Memory B cell (primary cell): ENCODE data around the gene MRPS30.
"Not testable (repeated sequence)": the region's sequence is repeated elsewhere in the genome, so short reads cannot be mapped to it uniquely, and the experiment has no call there.

Experiments used
- ATAC-seq: fragments of 150-1000 bp; cut with Tn5 transposase; 2 replicates; pipeline ENCODE4 v1.10.0; 2021; ENCODE audit warnings: low read depth, mild to moderate bottlenecking, moderate library complexity
- DNase-seq, 2 donors: peaks; one replicate each; pipeline ENCODE4 v3.0.0; 2022; ENCODE audit warnings: low spot score in 2 of 2
- H3K27ac Mint-ChIP-seq: one replicate; pipeline ENCODE4 v1.8.0; 2022; ENCODE audit warnings: mild to moderate bottlenecking, moderate library complexity, mixed read lengths
- H3K27me3 Mint-ChIP-seq: one replicate; pipeline ENCODE4 v1.8.0; 2022; ENCODE audit warnings: mixed read lengths
- H3K36me3 Mint-ChIP-seq: one replicate; pipeline ENCODE4 v1.8.0; 2022; ENCODE audit warnings: mild to moderate bottlenecking, mixed read lengths
- H3K4me1 Mint-ChIP-seq: one replicate; pipeline ENCODE4 v1.8.0; 2022; ENCODE audit warnings: mixed read lengths
- H3K4me3 Mint-ChIP-seq: one replicate; pipeline ENCODE4 v1.8.0; 2022; ENCODE audit warnings: mild to moderate bottlenecking, moderate library complexity, mixed read lengths
- H3K9me3 Mint-ChIP-seq: one replicate; pipeline ENCODE4 v1.8.0; 2022; ENCODE audit warnings: mixed read lengths

The MRPS30 gene

GRCh38 chr5:44797841-44798240 is 10.9 kb upstream of the MRPS30 start:
- Mint-ChIP-seq H3K27ac (no peak overlapping the region), H3K4me1 (no peaks in the 10 kb centered on the region), H3K27me3 (no peaks in the 10 kb centered on the region), H3K4me3 (no peak overlapping the region), H3K9me3 (peaks cover 9% of the 10 kb centered on the region), H3K36me3 (peaks cover 6% of the 10 kb centered on the region)
- DNase-seq (no peak), ATAC-seq (no peak)

GRCh38 chr5:44801992-44802391 is 6.8 kb upstream of the MRPS30 start:
- Mint-ChIP-seq H3K36me3 (no peaks in the 10 kb centered on the region), H3K4me3 (no peak overlapping the region), H3K27ac (no peak overlapping the region)

GRCh38 chr5:44806608-44807007 is 2.1 kb upstream of the MRPS30 start:
- Mint-ChIP-seq H3K4me3 (no peak overlapping the region), H3K27me3 (no peaks in the 10 kb centered on the region), H3K4me1 (peaks cover 13% of the 10 kb centered on the region), H3K36me3 (no peaks in the 10 kb centered on the region), H3K27ac (no peak overlapping the region), H3K9me3 (no peaks in the 10 kb centered on the region)
- DNase-seq (no peak), ATAC-seq (no peak)

More at GRCh38 chr5:44801992-44802391, 6.8 kb upstream of the MRPS30 start:
- Mint-ChIP-seq H3K27me3 (no peaks in the 10 kb centered on the region), H3K9me3 (no peaks in the 10 kb centered on the region), H3K4me1 (no peaks in the 10 kb centered on the region)
- no peak for DNase-seq
- ATAC-seq = no peak

GRCh38 chr5:44807269-44807668 is 1.5 kb upstream of the MRPS30 start:
- no peak overlapping the region for H3K27ac Mint-ChIP-seq
- no peak overlapping the region for H3K4me3 Mint-ChIP-seq
- no peaks in the 10 kb centered on the region for H3K27me3 Mint-ChIP-seq
- peaks cover 13% of the 10 kb centered on the region for H3K4me1 Mint-ChIP-seq
- ATAC-seq = no peak
- no peak for DNase-seq
- H3K36me3 Mint-ChIP-seq = no peaks in the 10 kb centered on the region
- H3K9me3 Mint-ChIP-seq = no peaks in the 10 kb centered on the region

- ATAC-seq = peak; percentile 21
- no peaks in the 10 kb centered on the region for H3K9me3 Mint-ChIP-seq
- H3K36me3 Mint-ChIP-seq = peaks cover 5% of the 10 kb centered on the region
- H3K4me3 Mint-ChIP-seq = peak overlapping the region; percentile 90
- no peaks in the 10 kb centered on the region for H3K27me3 Mint-ChIP-seq
- H3K4me1 Mint-ChIP-seq = peaks cover 15% of the 10 kb centered on the region
- H3K27ac Mint-ChIP-seq = peak overlapping the region; percentile 95
- DNase-seq = peak; percentile 14 to 18
Observed at GRCh38 chr5:44809215-44809955, 638 bp downstream of the MRPS30 start.

- ATAC-seq = no peak
- Mint-ChIP-seq H3K9me3 (no peaks in the 10 kb centered on the region), H3K4me3 (peak overlapping the region; percentile 90), H3K27me3 (no peaks in the 10 kb centered on the region), H3K36me3 (peaks cover 9% of the 10 kb centered on the region), H3K27ac (peak overlapping the region; percentile 95), H3K4me1 (peaks cover 15% of the 10 kb centered on the region)
- DNase-seq = no peak
Observed at GRCh38 chr5:44809956-44810420, 1.2 kb downstream of the MRPS30 start.

- ATAC-seq = no peak
- no peak overlapping the region for H3K4me3 Mint-ChIP-seq
- peaks cover 9% of the 10 kb centered on the region for H3K4me1 Mint-ChIP-seq
- no peak overlapping the region for H3K27ac Mint-ChIP-seq
- peaks cover 16% of the 10 kb centered on the region for H3K36me3 Mint-ChIP-seq
- H3K9me3 Mint-ChIP-seq = no peaks in the 10 kb centered on the region
- no peaks in the 10 kb centered on the region for H3K27me3 Mint-ChIP-seq
- DNase-seq = no peak
Observed at GRCh38 chr5:44814761-44815160, 6.0 kb downstream of the MRPS30 start.

- H3K27ac Mint-ChIP-seq = no peak overlapping the region
- no peaks in the 10 kb centered on the region for H3K9me3 Mint-ChIP-seq
- H3K36me3 Mint-ChIP-seq = peaks cover 18% of the 10 kb centered on the region
Observed at GRCh38 chr5:44821164-44821563, 12.4 kb downstream of the MRPS30 start.

GRCh38 chr5:44824662-44825061 is 15.9 kb downstream of the MRPS30 start:
- not testable (repeated sequence) for ATAC-seq, H3K4me3 Mint-ChIP-seq, H3K9me3 Mint-ChIP-seq, H3K4me1 Mint-ChIP-seq, H3K27me3 Mint-ChIP-seq, H3K27ac Mint-ChIP-seq, DNase-seq
- peaks cover 12% of the 10 kb centered on the region for H3K36me3 Mint-ChIP-seq

More at GRCh38 chr5:44821164-44821563, 12.4 kb downstream of the MRPS30 start:
- H3K4me3 Mint-ChIP-seq = no peak overlapping the region
- ATAC-seq = no peak
- peaks cover 3% of the 10 kb centered on the region for H3K4me1 Mint-ChIP-seq
- DNase-seq = no peak
- no peaks in the 10 kb centered on the region for H3K27me3 Mint-ChIP-seq

GRCh38 chr5:44827681-44828080 is 18.9 kb downstream of the MRPS30 start:
- ATAC-seq (no peak), DNase-seq (no peak)
- H3K9me3 Mint-ChIP-seq = no peaks in the 10 kb centered on the region
- no peak overlapping the region for H3K4me3 Mint-ChIP-seq
- no peaks in the 10 kb centered on the region for H3K4me1 Mint-ChIP-seq
- H3K27ac Mint-ChIP-seq = no peak overlapping the region
- peaks cover 10% of the 10 kb centered on the region for H3K36me3 Mint-ChIP-seq
- H3K27me3 Mint-ChIP-seq = no peaks in the 10 kb centered on the region

GRCh38 chr5:44828719-44829118 is 20.0 kb downstream of the MRPS30 start:
- ATAC-seq (no peak), DNase-seq (no peak)
- H3K27me3 Mint-ChIP-seq = no peaks in the 10 kb centered on the region
- H3K9me3 Mint-ChIP-seq = no peaks in the 10 kb centered on the region
- no peaks in the 10 kb centered on the region for H3K4me1 Mint-ChIP-seq
- peaks cover 9% of the 10 kb centered on the region for H3K36me3 Mint-ChIP-seq
- no peak overlapping the region for H3K27ac Mint-ChIP-seq
- H3K4me3 Mint-ChIP-seq = no peak overlapping the region

- Mint-ChIP-seq H3K36me3 (peaks cover 3% of the 10 kb centered on the region), H3K27ac (no peak overlapping the region), H3K27me3 (no peaks in the 10 kb centered on the region), H3K9me3 (no peaks in the 10 kb centered on the region), H3K4me3 (no peak overlapping the region), H3K4me1 (peaks cover 2% of the 10 kb centered on the region)
- no peak for ATAC-seq
- DNase-seq = no peak
Observed at GRCh38 chr5:44830951-44831350, 22.2 kb downstream of the MRPS30 start.

- H3K27me3 Mint-ChIP-seq = no peaks in the 10 kb centered on the region
- peaks cover 3% of the 10 kb centered on the region for H3K9me3 Mint-ChIP-seq
- H3K4me3 Mint-ChIP-seq = no peak overlapping the region
- ATAC-seq (no peak), DNase-seq (no peak)
- peaks cover 7% of the 10 kb centered on the region for H3K36me3 Mint-ChIP-seq
- peaks cover 2% of the 10 kb centered on the region for H3K4me1 Mint-ChIP-seq
- H3K27ac Mint-ChIP-seq = no peak overlapping the region
Observed at GRCh38 chr5:44833249-44833648, 24.5 kb downstream of the MRPS30 start.

GRCh38 chr5:44835693-44836092 is 26.9 kb downstream of the MRPS30 start:
- ATAC-seq = no peak
- peaks cover 2% of the 10 kb centered on the region for H3K4me1 Mint-ChIP-seq
- H3K27ac Mint-ChIP-seq = no peak overlapping the region
- peaks cover 12% of the 10 kb centered on the region for H3K9me3 Mint-ChIP-seq
- H3K36me3 Mint-ChIP-seq = peaks cover 16% of the 10 kb centered on the region
- DNase-seq = no peak
- no peaks in the 10 kb centered on the region for H3K27me3 Mint-ChIP-seq
- no peak overlapping the region for H3K4me3 Mint-ChIP-seq
